CD1c-positive myeloid dendritic cell (primary cell): ENCODE measurements around the gene SLC2A9.

ENCODE experiments used
- DNase-seq: peaks from one replicate; pipeline ENCODE4 v3.0.0-alpha.2; 2016; ENCODE audit errors: extremely low spot score

SLC2A9 gene

DNA sequence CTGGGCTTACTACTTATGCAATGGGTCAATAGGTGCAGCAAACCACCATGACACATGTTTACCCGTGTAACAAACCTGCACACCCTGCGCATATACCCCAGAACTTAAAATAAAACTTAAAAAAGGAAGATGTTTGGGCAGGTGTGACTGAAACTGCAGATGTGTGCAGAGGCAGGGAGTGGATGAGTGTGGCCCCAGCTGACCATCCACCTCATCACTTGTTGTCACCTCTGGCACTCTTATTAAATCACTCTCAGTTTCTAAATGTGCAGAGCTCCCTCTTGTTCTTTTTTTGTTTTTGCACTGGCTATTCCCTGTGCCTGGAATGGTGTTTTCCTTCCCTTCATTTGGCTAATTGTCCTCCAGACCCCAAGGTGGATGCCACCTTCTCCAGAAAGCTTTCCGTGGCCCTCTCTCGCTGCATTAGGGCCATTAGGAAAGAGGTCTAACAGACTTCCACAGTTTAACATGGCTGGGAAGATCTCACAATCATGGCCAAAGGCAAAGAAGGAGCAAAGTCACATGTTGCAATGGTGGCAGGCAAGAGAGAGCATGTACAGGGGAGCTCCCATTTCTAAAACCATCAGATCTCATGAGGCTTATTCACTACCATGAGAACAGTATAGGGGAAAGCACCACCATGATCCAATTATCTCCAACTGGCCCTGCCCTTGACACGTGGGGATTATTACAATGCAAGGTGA lies 58.5 kb downstream of the SLC2A9 start:
- DNase-seq, result no peak

DNA sequence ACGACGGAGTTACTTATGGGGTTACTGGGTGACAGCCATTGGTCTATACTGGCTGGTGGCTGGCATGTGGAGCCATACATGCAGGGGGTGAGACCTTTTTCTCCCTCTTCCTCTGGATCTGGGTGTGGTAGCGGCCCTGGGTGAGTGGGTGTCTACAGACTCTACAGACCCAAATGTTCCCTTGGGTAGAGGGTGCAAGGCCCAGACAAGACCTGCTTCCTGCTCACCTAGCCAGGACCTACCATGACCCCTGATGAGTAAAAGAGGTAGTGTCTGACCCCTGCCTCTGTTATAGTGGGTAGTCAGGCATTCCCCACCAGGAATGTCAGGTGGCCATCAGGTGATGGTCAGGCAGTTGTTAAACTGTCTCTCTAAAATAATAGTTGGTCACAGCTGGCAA lies 66.8 kb downstream of the SLC2A9 start:
- DNase-seq, result no peak

- DNase-seq, result no peak
Observed at GRCh38 chr4:9953089-9953488, 68.2 kb downstream of the SLC2A9 start.

GRCh38 chr4:9952415-9952950 lies 68.8 kb downstream of the SLC2A9 start:
- DNase-seq, result no peak

- no peak for DNase-seq
Observed at GRCh38 chr4:9949573-9949972, 71.7 kb downstream of the SLC2A9 start.

GRCh38 chr4:9947168-9948062 lies 73.9 kb downstream of the SLC2A9 start:
- no peak for DNase-seq

DNA sequence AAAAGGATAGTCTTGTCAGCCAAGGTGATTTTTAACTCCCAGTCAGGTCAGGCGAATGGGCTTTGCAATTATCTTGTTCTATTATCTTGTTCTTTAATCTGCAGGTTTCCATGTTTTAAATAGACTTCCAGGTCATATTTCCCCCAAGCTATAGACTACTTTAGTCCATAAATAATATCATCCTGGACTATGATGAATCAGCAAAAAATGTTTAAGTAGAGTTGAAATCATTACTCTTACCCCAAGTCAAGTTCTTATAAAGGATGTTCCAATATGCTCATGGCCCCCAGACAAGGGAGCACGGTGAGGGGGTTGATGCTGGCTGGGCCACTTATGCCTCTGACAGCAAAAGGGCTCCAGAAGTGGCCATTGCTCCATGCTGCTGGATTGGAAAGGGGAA lies 75.1 kb downstream of the SLC2A9 start:
- DNase-seq, result no peak

GRCh38 chr4:9944431-9945425 lies 76.6 kb downstream of the SLC2A9 start:
- DNase-seq, result no peak

- DNase-seq, result no peak
Observed at GRCh38 chr4:9943761-9944160, 77.5 kb downstream of the SLC2A9 start.

DNA sequence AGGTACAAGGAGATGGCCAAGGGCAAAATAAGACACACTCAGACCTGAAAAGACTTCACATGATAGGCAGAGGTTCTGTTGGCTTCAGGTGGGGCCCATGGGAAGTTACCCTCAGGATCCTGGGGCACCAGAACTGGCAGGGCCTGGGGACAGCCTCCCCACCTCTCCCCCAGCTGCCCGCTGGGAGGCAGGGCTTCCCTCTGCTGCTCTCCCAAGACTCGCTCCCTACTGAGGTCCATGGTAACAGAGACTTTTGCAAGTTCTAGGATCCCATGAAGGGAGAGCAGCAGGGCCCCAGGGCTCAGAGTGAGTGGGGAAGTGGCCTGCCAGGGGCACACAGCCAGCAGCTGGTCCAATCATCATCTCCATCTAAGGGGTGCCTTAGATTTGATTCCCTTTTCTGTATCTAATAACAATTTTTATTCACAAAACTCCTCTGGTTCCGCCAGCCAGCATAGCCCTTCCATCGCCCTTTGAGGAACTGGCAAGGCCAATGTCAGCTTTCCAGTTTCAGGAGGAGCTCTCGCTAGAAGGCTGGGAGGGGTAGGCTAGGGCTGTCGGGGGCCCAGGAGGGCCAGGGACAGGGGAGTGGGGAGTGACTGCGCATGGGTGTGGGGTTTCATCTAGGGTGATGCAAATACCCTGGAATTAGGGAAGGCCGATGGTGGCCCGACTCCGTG lies 78.2 kb downstream of the SLC2A9 start:
- no peak for DNase-seq

- DNase-seq, result no peak
Observed at GRCh38 chr4:9942139-9942538, 79.2 kb downstream of the SLC2A9 start.

DNA sequence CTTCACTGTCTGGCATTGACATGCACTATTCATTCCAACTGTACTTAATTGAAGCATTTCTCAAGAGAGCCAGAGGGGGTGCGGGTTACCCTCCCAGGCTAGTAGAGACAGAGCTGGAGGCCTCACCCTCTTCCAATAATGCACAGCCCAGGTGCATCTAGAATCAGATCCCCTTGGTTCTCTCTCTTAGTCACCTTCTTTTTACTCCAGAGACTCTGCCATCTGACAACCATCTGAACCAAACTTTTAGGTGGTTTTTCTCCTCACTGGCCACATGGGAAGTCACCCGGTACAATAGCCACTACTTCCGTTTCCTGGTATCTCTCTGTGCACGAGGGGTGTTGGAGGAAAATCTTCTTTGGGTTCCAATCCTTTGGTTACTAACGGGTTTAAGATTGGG lies 81.3 kb downstream of the SLC2A9 start:
- DNase-seq, result no peak

GRCh38 chr4:9938933-9939332 lies 82.4 kb downstream of the SLC2A9 start:
- DNase-seq, result no peak

DNA sequence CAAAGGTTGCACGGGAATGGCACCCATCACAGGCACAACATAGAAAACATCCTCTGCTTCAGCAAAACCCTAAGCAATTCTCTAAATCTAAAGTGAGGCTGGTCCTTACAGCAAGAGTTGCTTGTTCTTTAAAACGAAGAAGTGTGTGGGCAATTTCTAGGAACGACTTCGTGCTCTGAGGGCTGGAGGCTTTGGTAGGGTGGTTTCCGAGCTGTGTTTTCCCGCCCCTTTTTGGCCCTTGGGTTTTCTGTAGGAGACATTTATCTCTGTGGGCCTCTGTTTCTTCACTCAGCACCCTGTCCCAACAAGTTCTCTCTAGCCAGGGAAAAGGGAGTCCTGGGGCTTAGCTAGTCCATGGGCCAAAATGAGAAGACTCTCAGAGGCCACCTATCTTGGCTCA lies 84.2 kb downstream of the SLC2A9 start:
- DNase-seq, result peak; percentile 30

DNA sequence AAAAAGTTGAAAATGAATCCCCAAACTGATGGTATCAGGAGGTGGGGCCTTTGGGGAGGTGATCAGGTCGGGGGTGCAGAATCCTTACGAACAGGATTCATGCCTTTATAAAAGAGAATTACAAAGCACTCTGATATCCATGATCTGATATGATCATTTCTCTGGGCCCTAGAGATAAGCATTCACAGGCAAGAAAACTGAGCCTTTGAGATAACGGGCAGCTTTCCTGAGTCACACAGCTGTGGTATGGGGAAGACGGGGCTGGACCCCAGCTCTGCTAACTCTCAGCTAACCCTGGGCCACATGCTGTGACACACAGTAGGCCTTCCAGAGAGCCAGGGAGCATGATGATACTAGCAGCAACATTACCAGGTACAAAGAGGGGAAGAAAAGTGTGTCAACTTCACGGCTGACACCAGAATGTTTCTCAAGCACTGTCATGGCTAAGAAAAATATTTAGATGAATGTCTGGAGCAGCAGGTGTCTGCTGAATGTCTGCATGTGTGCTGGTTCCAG lies 85.1 kb downstream of the SLC2A9 start:
- DNase-seq, result no peak

GRCh38 chr4:9933956-9934355 lies 87.3 kb downstream of the SLC2A9 start:
- DNase-seq, result peak; percentile 51

- DNase-seq, result no peak
Observed at GRCh38 chr4:9933184-9933583, 88.1 kb downstream of the SLC2A9 start.

- DNase-seq, result no peak
Observed at GRCh38 chr4:9932771-9933170, 88.5 kb downstream of the SLC2A9 start.

GRCh38 chr4:9931146-9931545 lies 90.2 kb downstream of the SLC2A9 start:
- no peak for DNase-seq

DNA sequence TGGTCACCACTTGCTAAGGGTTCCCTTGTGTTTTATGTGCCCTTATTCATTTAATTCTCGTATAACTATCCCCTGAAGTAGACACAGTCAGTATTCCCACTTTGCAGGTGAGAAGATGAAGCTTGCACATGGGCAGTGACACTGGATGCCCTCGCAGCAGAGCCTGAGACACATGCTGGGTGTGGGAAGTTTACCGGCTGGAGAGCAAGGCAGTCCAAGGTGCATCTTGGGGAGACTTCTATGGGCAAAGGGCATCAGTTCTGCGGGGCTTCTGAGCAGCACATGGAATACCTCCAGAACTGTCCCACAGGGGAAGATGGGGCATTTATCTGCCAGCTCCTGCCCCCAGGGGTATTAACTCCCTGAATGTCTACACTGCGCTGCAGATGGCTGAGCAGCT lies 92.2 kb downstream of the SLC2A9 start:
- no peak for DNase-seq
